K562 (cell line): ENCODE results near the gene KISS1R. TPM values are rescaled to one million over a fixed set of nuclear protein-coding genes. Genes with fewer than 3 reads are reported as not detected.

Source experiments
- BCOR ChIP-seq: fragments of 450-650 bp; IDR thresholded peaks from 2 replicates; pipeline ENCODE4 v1.6.1; 2016
- E2F6 ChIP-seq, 2 experiments: IDR thresholded peaks; 2 replicates each; pipeline ENCODE4 v1.6.1; 2011; ENCODE audit warnings: borderline replicate concordance in 1 of 2, control low read depth in 1 of 2, low read depth in 1 of 2, low read length in 1 of 2, mild to moderate bottlenecking in 1 of 2, mixed read lengths in 1 of 2, moderate library complexity in 1 of 2; ENCODE audit not compliant: insufficient read depth in 1 of 2, insufficient read length in 1 of 2, poor library complexity in 1 of 2, severe bottlenecking in 1 of 2; ENCODE audit errors: extremely low read depth in 1 of 2
- FUS ChIP-seq: fragments of 200-400 bp; formaldehyde crosslinking; optimal IDR thresholded peaks from 2 replicates; pipeline ENCODE3; 2017; ENCODE audit warnings: low read depth, low read length
- GTF2F1 ChIP-seq: IDR thresholded peaks from 2 replicates; pipeline ENCODE4 v1.6.1; 2011; ENCODE audit warnings: low read depth, low read length, improper control_type of control experiment
- KDM4B ChIP-seq, 2 experiments: fragments of 450-650 bp in 1 of 2; sonication (generic) in 1 of 2; IDR thresholded peaks; 2 replicates each; pipeline ENCODE4 v1.6.1; 2016 to 2017; ENCODE audit warnings: borderline replicate concordance in 2 of 2, antibody characterized with exemption in 1 of 2, low read depth in 1 of 2, mild to moderate bottlenecking in 1 of 2
- LEF1 ChIP-seq: fragments of 450-650 bp; IDR thresholded peaks from 2 replicates; pipeline ENCODE4 v1.6.1; 2016; ENCODE audit warnings: mild to moderate bottlenecking
- NR4A1 ChIP-seq, 2 experiments: fragments of 250-450 bp in 1 of 2; fragments of 450-650 bp in 1 of 2; sonication (Bioruptor Pico) in 1 of 2; IDR thresholded peaks; 2 replicates each; pipeline versions ENCODE4 v1.4.0 to v1.6.1; 2016 to 2020; ENCODE audit warnings: mild to moderate bottlenecking in 2 of 2, missing compliant biosample characterization in 1 of 2, missing genetic modification characterization in 1 of 2, moderate library complexity in 1 of 2
- PHF21A ChIP-seq: fragments of 450-650 bp; IDR thresholded peaks from 2 replicates; pipeline ENCODE4 v1.6.1; 2017; ENCODE audit warnings: low read depth, borderline replicate concordance
- POLR2A ChIP-seq: fragments of 450-650 bp; conservative IDR thresholded peaks from 2 replicates; pipeline ENCODE4 v1.6.1; 2016
- POLR2G ChIP-seq: fragments of 200-400 bp; formaldehyde crosslinking; IDR thresholded peaks from 2 replicates; pipeline ENCODE4 v1.6.1; 2017; ENCODE audit warnings: low read depth, mild to moderate bottlenecking, antibody characterized with exemption, low read length, moderate library complexity
- TAF1 ChIP-seq: IDR thresholded peaks from 2 replicates; pipeline ENCODE4 v1.6.1; 2011; ENCODE audit warnings: mild to moderate bottlenecking, low read length, moderate library complexity; ENCODE audit not compliant: insufficient read depth, control insufficient read depth, severe bottlenecking; ENCODE audit errors: extremely low read depth
- ZBTB2 ChIP-seq: fragments of 450-650 bp; IDR thresholded peaks from 2 replicates; pipeline ENCODE4 v1.6.1; 2016; ENCODE audit warnings: antibody characterized with exemption
- polyA plus RNA-seq, 8 experiments: library from polyadenylated mRNA; depleted of rRNA in 4 of 8; stranded (reverse) in 5 of 8; unstranded in 3 of 8; fragments of >200 nt; fragmentation: Nextera tagmentation in 2 of 8; fragmentation: Illumina TruSeq in 1 of 8; extraction: Ambion mirVana in 2 of 8; extraction: Trizol in 1 of 8; gene quantifications; 2 replicates each; pipeline versions ENCODE4 v1.2.1 to v1.2.3, GENCODE V29; 2011 to 2014; ENCODE audit warnings: inconsistent platforms in 1 of 8, missing spikeins in 1 of 8
- total RNA-seq, 7 experiments: library from RNA; depleted of rRNA in 6 of 7; stranded (reverse); fragments of >200 nt in 6 of 7; fragmentation: Illumina TruSeq in 2 of 7; extraction: Trizol in 2 of 7; gene quantifications; 2 replicates each; pipeline versions ENCODE4 v1.2.1 to v1.2.3, GENCODE V29; 2011 to 2021; ENCODE audit warnings: low replicate concordance in 1 of 7
- TF ChIP-seq, protein P1 (sequence below): IDR thresholded peaks from 2 replicates; pipeline ENCODE4 v1.6.1; 2014; ENCODE audit warnings: antibody characterized with exemption
- TF ChIP-seq, protein P2 (sequence below): fragments of 250-450 bp; sonication (Bioruptor Pico); IDR thresholded peaks from 2 replicates; pipeline ENCODE4 v1.8.0; 2022; ENCODE audit warnings: moderate library complexity, mild to moderate bottlenecking, inconsistent platforms
- TF ChIP-seq, protein P3 (sequence below): fragments of 450-650 bp; IDR thresholded peaks from 2 replicates; pipeline ENCODE4 v1.6.1; 2016
- TF ChIP-seq, protein P4 (sequence below), 3 experiments: fragments of 200-800 bp in 1 of 3; fragments of 250-450 bp in 1 of 3; fragments of 450-650 bp in 1 of 3; sonication (Bioruptor Pico) in 1 of 3; sonication (Bioruptor generic) in 1 of 3; formaldehyde crosslinking in 1 of 3; IDR thresholded peaks; 2 replicates each; pipeline versions ENCODE4 v1.6.1 to v1.8.0; 2016 to 2022; ENCODE audit warnings: mild to moderate bottlenecking in 2 of 3, missing genetic modification characterization in 2 of 3, missing compliant biosample characterization in 1 of 3, moderate library complexity in 1 of 3

The KISS1R gene
- total and polyA plus RNA-seq, 9 of the 15 experiments (the other 6 are each of a cell fraction or from before 2014, with no cell fraction given) = 0.37 to 39.4 (median 2.0) TPM

GRCh38 chr19:958967-959855 lies 42.1 kb downstream of the KISS1R start (continued):
- TF ChIP-seq BCOR (peak; percentile 80), POLR2A (no peak), TAF1 (peak; percentile 19), FUS (no peak), KDM4B (IDR thresholded peaks at IDR 0.05; ENCODE audit: borderline replicate concordance in 2 of 2, low read depth in 1 of 2) (peak in 1 of 2 experiments; percentile 66; a peak in 1 of 4 replicates), POLR2G (peak; percentile 47), E2F6 (IDR thresholded peaks at IDR 0.05; ENCODE audit: borderline replicate concordance in 1 of 2, extremely low read depth in 1 of 2, insufficient read depth in 1 of 2, insufficient read length in 1 of 2, low read depth in 1 of 2, low read length in 1 of 2, poor library complexity in 1 of 2, severe bottlenecking in 1 of 2) (peak in 1 of 2 experiments; percentile 31), GTF2F1 (no peak), NR4A1 (CRISPR knock-in tag; IDR thresholded peaks at IDR 0.05) (0 out of 2 replicates have a peak, but pooled peaks have one; percentile 38), NR4A1 (tag; IDR thresholded peaks at IDR 0.05) (no peak), LEF1 (peak; percentile 83), ZBTB2 (peak; percentile 68), PHF21A (peak; percentile 96)
- TF ChIP-seq, protein P1, sequence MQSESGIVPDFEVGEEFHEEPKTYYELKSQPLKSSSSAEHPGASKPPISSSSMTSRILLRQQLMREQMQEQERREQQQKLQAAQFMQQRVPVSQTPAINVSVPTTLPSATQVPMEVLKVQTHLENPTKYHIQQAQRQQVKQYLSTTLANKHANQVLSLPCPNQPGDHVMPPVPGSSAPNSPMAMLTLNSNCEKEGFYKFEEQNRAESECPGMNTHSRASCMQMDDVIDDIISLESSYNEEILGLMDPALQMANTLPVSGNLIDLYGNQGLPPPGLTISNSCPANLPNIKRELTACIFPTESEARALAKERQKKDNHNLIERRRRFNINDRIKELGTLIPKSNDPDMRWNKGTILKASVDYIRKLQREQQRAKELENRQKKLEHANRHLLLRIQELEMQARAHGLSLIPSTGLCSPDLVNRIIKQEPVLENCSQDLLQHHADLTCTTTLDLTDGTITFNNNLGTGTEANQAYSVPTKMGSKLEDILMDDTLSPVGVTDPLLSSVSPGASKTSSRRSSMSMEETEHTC = peak; percentile 43; the same call in 1 of the 2 replicates
- TF ChIP-seq, protein P2, sequence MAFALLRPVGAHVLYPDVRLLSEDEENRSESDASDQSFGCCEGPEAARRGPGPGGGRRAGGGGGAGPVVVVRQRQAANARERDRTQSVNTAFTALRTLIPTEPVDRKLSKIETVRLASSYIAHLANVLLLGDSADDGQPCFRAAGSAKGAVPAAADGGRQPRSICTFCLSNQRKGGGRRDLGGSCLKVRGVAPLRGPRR = no peak
- TF ChIP-seq, protein P3, sequence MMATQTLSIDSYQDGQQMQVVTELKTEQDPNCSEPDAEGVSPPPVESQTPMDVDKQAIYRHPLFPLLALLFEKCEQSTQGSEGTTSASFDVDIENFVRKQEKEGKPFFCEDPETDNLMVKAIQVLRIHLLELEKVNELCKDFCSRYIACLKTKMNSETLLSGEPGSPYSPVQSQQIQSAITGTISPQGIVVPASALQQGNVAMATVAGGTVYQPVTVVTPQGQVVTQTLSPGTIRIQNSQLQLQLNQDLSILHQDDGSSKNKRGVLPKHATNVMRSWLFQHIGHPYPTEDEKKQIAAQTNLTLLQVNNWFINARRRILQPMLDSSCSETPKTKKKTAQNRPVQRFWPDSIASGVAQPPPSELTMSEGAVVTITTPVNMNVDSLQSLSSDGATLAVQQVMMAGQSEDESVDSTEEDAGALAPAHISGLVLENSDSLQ = peak; percentile 58
- TF ChIP-seq, protein P4, sequence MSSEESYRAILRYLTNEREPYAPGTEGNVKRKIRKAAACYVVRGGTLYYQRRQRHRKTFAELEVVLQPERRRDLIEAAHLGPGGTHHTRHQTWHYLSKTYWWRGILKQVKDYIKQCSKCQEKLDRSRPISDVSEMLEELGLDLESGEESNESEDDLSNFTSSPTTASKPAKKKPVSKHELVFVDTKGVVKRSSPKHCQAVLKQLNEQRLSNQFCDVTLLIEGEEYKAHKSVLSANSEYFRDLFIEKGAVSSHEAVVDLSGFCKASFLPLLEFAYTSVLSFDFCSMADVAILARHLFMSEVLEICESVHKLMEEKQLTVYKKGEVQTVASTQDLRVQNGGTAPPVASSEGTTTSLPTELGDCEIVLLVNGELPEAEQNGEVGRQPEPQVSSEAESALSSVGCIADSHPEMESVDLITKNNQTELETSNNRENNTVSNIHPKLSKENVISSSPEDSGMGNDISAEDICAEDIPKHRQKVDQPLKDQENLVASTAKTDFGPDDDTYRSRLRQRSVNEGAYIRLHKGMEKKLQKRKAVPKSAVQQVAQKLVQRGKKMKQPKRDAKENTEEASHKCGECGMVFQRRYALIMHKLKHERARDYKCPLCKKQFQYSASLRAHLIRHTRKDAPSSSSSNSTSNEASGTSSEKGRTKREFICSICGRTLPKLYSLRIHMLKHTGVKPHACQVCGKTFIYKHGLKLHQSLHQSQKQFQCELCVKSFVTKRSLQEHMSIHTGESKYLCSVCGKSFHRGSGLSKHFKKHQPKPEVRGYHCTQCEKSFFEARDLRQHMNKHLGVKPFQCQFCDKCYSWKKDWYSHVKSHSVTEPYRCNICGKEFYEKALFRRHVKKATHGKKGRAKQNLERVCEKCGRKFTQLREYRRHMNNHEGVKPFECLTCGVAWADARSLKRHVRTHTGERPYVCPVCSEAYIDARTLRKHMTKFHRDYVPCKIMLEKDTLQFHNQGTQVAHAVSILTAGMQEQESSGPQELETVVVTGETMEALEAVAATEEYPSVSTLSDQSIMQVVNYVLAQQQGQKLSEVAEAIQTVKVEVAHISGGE (CRISPR knock-in tag; IDR thresholded peaks at IDR 0.05) = no peak
